Choroid plexus epithelial cell (primary cell): ENCODE results near the gene GPR68.
A peak's percentile ranks its signal among the peaks of the same experiment; 100 is the strongest.
"Not testable (repeated sequence)": the region's sequence is repeated elsewhere in the genome, so short reads cannot be mapped to it uniquely, and the experiment has no call there.

Experiments used
- DNase-seq: peaks from one replicate; pipeline ENCODE4 v3.0.0-alpha.2; 2010; ENCODE audit warnings: low read depth
- H3K4me3 ChIP-seq: 2 replicates; pipeline ENCODE4 v1.5.1; 2011; ENCODE audit warnings: low read depth, mild to moderate bottlenecking, control low read depth, low read length, moderate library complexity
- CTCF ChIP-seq: conservative IDR thresholded peaks from 2 replicates; pipeline ENCODE4 v1.5.1; 2011; ENCODE audit warnings: low read depth, mild to moderate bottlenecking, control low read depth, inconsistent platforms, low read length, moderate library complexity

Gene GPR68

GRCh38 chr14:91231446-91231845 is 13.1 kb downstream of the GPR68 start:
- no peak for DNase-seq
- no peak overlapping the region for H3K4me3 ChIP-seq
- TF ChIP-seq CTCF = no peak

- no peak for TF ChIP-seq CTCF
- H3K4me3 ChIP-seq = no peak overlapping the region
- peak; percentile 45 for DNase-seq
Observed at GRCh38 chr14:91230397-91231035, 14.0 kb downstream of the GPR68 start.

GRCh38 chr14:91229743-91230200 is 14.7 kb downstream of the GPR68 start:
- H3K4me3 ChIP-seq = no peak overlapping the region
- DNase-seq = peak; percentile 30
- no peak for TF ChIP-seq CTCF

GRCh38 chr14:91229005-91229382 is 15.5 kb downstream of the GPR68 start:
- DNase-seq = no peak
- H3K4me3 ChIP-seq = no peak overlapping the region
- TF ChIP-seq CTCF = no peak

- TF ChIP-seq CTCF = no peak
- peak; percentile 35 for DNase-seq
- no peak overlapping the region for H3K4me3 ChIP-seq
Observed at GRCh38 chr14:91228112-91229004, 16.1 kb downstream of the GPR68 start.

- DNase-seq = no peak
- no peak for TF ChIP-seq CTCF
- H3K4me3 ChIP-seq = no peak overlapping the region
Observed at GRCh38 chr14:91227183-91227628, 17.3 kb downstream of the GPR68 start.

- H3K4me3 ChIP-seq, DNase-seq: not testable (repeated sequence)
Observed at GRCh38 chr14:91226360-91226759, 18.1 kb downstream of the GPR68 start.
